Sigmoid colon (tissue), 4 donors: ENCODE measurements around the gene FBXO46.

Experiments used
- CTCF ChIP-seq, 4 experiments: fragments of 450-650 bp in 3 of 4; fragments of 200-600 bp in 1 of 4; IDR thresholded peaks; one replicate each; pipeline ENCODE4 v1.5.1; 2016 to 2019; ENCODE audit warnings: antibody characterized with exemption in 4 of 4, mild to moderate bottlenecking in 3 of 4, moderate library complexity in 2 of 4
- POLR2AphosphoS5 ChIP-seq, 4 donors: sonication (generic); formaldehyde crosslinking; IDR thresholded peaks; one replicate each; pipeline ENCODE4 v1.6.1; 2017; ENCODE audit warnings: antibody characterized with exemption in 4 of 4

- TF ChIP-seq POLR2AphosphoS5 (IDR thresholded peaks at IDR 0.05) (peak in 1 of 4 donors; percentile 11), CTCF (IDR thresholded peaks at IDR 0.05) (no peak)
Measured at GRCh38 chr19:45771311-45771933, 40.7 kb upstream of the FBXO46 start.
